HepG2 (cell line): ENCODE data around the gene ARHGEF11. TPM values are rescaled to one million over a fixed set of nuclear protein-coding genes. Genes with fewer than 3 reads are reported as not detected.

Experiments used
- ATAC-seq: fragments of 200-7000 bp; cut with Tn5 transposase; 3 replicates; pipeline ENCODE4 v1.9.1; 2020; ENCODE audit warnings: mild to moderate bottlenecking, moderate library complexity
- BruUV-seq: library from RNA; stranded (reverse); fragments of 400-500 nt; replicated peaks from 2 replicates; lab custom pipeline; 2021; lab: Mats Ljungman, UMichigan
- CTCF ChIA-PET: fragments of 300-600 bp; formaldehyde crosslinking; extraction: SDS; loops from one replicate; lab custom pipeline; 2021; ENCODE audit warnings: low total read pairs, inconsistent platforms, low intra/inter-chr PET ratio; lab: Yijun Ruan, JAX
- POLR2A ChIA-PET: fragments of 350-600 bp; sonication (Branson Sonifier 250); formaldehyde crosslinking; loops from one replicate; lab custom pipeline; 2020; ENCODE audit warnings: antibody characterized with exemption, inconsistent platforms; lab: Yijun Ruan, JAX
- DNase-seq: peaks from one replicate; pipeline ENCODE4 v3.0.0-alpha.2; 2015; ENCODE audit warnings: low spot score
- FAIRE-seq: peaks from 3 replicates; lab custom pipeline; 2011; peaks lifted over from hg19 to GRCh38; lab: Jason Lieb, UNC
- H2AFZ ChIP-seq: one replicate; pipeline ENCODE4 v1.6.1; 2011; ENCODE audit warnings: low read length, inconsistent platforms
- H3K27ac ChIP-seq: fragments of 300-600 bp; 3 replicates; pipeline ENCODE4 v1.8.0; 2011; ENCODE audit warnings: mixed run types, mild to moderate bottlenecking, mixed read lengths, low read length, inconsistent platforms; ENCODE audit not compliant: insufficient read depth; ENCODE audit errors: extremely low read length
- H3K27me3 ChIP-seq, 2 experiments: fragments of 200-600 bp in 1 of 2; 2 replicates in 1 of 2; 3 replicates in 1 of 2; pipeline versions ENCODE4 v1.6.0 to v1.8.0; 2011; ENCODE audit warnings: low read length in 2 of 2, mild to moderate bottlenecking in 2 of 2, moderate library complexity in 2 of 2, inconsistent platforms in 1 of 2; ENCODE audit not compliant: insufficient read depth in 2 of 2, control insufficient read depth in 1 of 2
- H3K36me3 ChIP-seq, 2 experiments: fragments of 200-600 bp in 1 of 2; replicated peaks in 1 of 2; 2 replicates in 1 of 2; 3 replicates in 1 of 2; pipeline versions ENCODE4 v1.5.1 to v1.8.0; 2011; ENCODE audit warnings: low read length in 2 of 2, inconsistent platforms in 1 of 2; ENCODE audit not compliant: insufficient read depth in 2 of 2, control insufficient read depth in 1 of 2
- H3K4me1 ChIP-seq: 2 replicates; pipeline ENCODE4 v1.5.1; 2012; ENCODE audit warnings: low read length, inconsistent platforms; ENCODE audit not compliant: insufficient read depth
- H3K4me2 ChIP-seq: 2 replicates; pipeline ENCODE4 v1.6.0; 2011; ENCODE audit warnings: low read depth, low read length, inconsistent platforms
- H3K4me3 ChIP-seq, 3 experiments: fragments of 200-600 bp in 1 of 3; sonication (generic), shearing (Covaris generic) in 1 of 3; replicated peaks in 1 of 3; 2 replicates each; pipeline ENCODE4 v1.5.1; 2011 to 2016; ENCODE audit warnings: low read length in 3 of 3, inconsistent platforms in 2 of 3, low read depth in 2 of 3, mild to moderate bottlenecking in 2 of 3, control low read depth in 1 of 3, mixed read lengths in 1 of 3; ENCODE audit not compliant: insufficient read depth in 1 of 3
- H3K79me2 ChIP-seq: one replicate; pipeline ENCODE4 v1.6.1; 2011; ENCODE audit warnings: low read length, inconsistent platforms; ENCODE audit not compliant: insufficient read depth
- H3K9ac ChIP-seq: 2 replicates; pipeline ENCODE4 v1.6.0; 2011; ENCODE audit warnings: mild to moderate bottlenecking, low read depth, low read length, inconsistent platforms; ENCODE audit not compliant: insufficient read depth
- H3K9me3 ChIP-seq: 2 replicates; pipeline ENCODE4 v1.5.1; 2012; ENCODE audit warnings: mild to moderate bottlenecking, low read length
- H4K20me1 ChIP-seq: 2 replicates; pipeline ENCODE4 v1.6.0; 2011; ENCODE audit warnings: inconsistent platforms, mild to moderate bottlenecking, low read length, moderate library complexity; ENCODE audit not compliant: insufficient read depth
- NONO ChIP-seq, 2 experiments: fragments of 450-650 bp in 1 of 2; sonication (generic) in 1 of 2; formaldehyde crosslinking in 1 of 2; IDR thresholded peaks in 1 of 2; conservative IDR thresholded peaks in 1 of 2; 2 replicates each; pipeline versions ENCODE4 v1.6.1 to v1.8.0; 2017 to 2022; ENCODE audit warnings: mild to moderate bottlenecking in 1 of 2, missing genetic modification reagents in 1 of 2, moderate library complexity in 1 of 2
- SMC3 ChIP-seq: IDR thresholded peaks from 2 replicates; pipeline ENCODE4 v1.6.1; 2011; ENCODE audit warnings: low read length, improper control_type of control experiment
- ZNF724P ChIP-seq: sonication (generic); formaldehyde crosslinking; IDR thresholded peaks from 2 replicates; pipeline ENCODE4 v1.8.0; 2022; ENCODE audit warnings: missing genetic modification reagents, borderline replicate concordance
- ZSCAN9 ChIP-seq: IDR thresholded peaks from 2 replicates; pipeline ENCODE4 v1.6.1; 2016; ENCODE audit warnings: borderline replicate concordance
- WGBS: methylation state at CpG from one replicate; pipeline ENCODE4 v1.1.6; 2017; ENCODE audit warnings: low lambda C conversion rate; 5-methylcytosine and 5-hydroxymethylcytosine counted together
- in situ Hi-C: cut with HindIII; loops from 2 replicates; pipeline ENCODE4 v1.10.0; 2017; ENCODE audit warnings: low pct_unique_long_range_greater_than_20kb; ENCODE audit not compliant: extremely low pct_ligation_motif_present
- intact Hi-C: fragments of 100-400 bp; cut with micrococcal nuclease; formaldehyde crosslinking; loops from one replicate; pipeline ENCODE4 v1.10.0; 2022; ENCODE audit not compliant: unreplicated experiment
- polyA plus RNA-seq, 8 experiments: library from polyadenylated mRNA; depleted of rRNA in 3 of 8; stranded (reverse) in 7 of 8; unstranded in 1 of 8; fragments of >200 nt; fragmentation: Illumina TruSeq in 4 of 8; extraction: Trizol in 4 of 8; gene quantifications; 2 replicates each; pipeline versions ENCODE4 v1.2.1 to v1.2.3, GENCODE V29; 2011 to 2016; ENCODE audit warnings: low read depth in 4 of 8, missing spikeins in 1 of 8, mixed read lengths in 1 of 8; ENCODE audit not compliant: insufficient read depth in 1 of 8
- total RNA-seq, 5 experiments: library from RNA; depleted of rRNA; stranded (reverse); fragments of >200 nt; fragmentation: Illumina TruSeq; extraction: Trizol; gene quantifications; 2 replicates each; pipeline ENCODE4 v1.2.3, GENCODE V29; 2016; ENCODE audit warnings: low read depth in 1 of 5
- TF ChIP-seq, protein P1 (sequence below), 2 experiments: sonication (generic) in 1 of 2; formaldehyde crosslinking in 1 of 2; IDR thresholded peaks; 2 replicates each; pipeline versions ENCODE4 v1.5.1 to v1.6.1; 2011 to 2020; ENCODE audit warnings: borderline replicate concordance in 1 of 2, low read depth in 1 of 2, low read length in 1 of 2, mild to moderate bottlenecking in 1 of 2, missing genetic modification reagents in 1 of 2, moderate library complexity in 1 of 2
- TF ChIP-seq, protein P2 (sequence below): sonication (generic); formaldehyde crosslinking; IDR thresholded peaks from 2 replicates; pipeline ENCODE4 v1.8.1; 2023; ENCODE audit warnings: mild to moderate bottlenecking, missing genetic modification reagents

The ARHGEF11 gene
- total and polyA plus RNA-seq, 2 of the 13 experiments (the other 11 are each of a cell fraction or from before 2014, with no cell fraction given), result 16.5 to 21.2 TPM

DNA sequence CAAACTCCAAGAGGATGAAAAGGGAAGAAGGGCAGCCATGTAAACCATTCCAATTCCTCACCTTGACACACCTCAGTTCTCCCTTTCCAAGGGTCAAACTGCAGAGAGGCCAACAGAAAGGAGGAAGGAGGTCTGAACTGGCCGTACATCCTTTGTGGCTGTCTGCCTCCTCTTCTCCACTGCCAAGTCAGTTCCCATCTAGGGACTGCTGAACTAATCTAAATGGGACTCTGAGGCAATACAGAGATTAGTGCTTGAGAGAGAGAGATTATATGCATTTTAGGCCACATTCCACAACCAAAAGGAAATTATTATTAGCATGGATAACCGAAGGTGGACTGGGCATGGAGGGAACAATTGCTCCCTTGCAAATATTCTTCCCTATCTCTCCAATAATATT lies 2.7 kb downstream of the ARHGEF11 start:
- intact Hi-C loops (no loop called here), in situ Hi-C loops (no loop called here)
- Histone ChIP-seq H3K4me2 (peak overlapping the region; percentile 77), H3K79me2 (peaks cover 66% of the 10 kb centered on the region), H3K36me3 (no peaks in the 10 kb centered on the region), H3K27ac (no peak overlapping the region), H2AFZ (no peak overlapping the region), H3K9me3 (no peaks in the 10 kb centered on the region), H3K27me3 (no peaks in the 10 kb centered on the region; a peak in 1 of 5 replicates), H3K4me3 (peak overlapping the region in 2 of 3 experiments; percentile 83 to 94; a peak in 3 of 6 replicates), H3K4me1 (peaks cover 70% of the 10 kb centered on the region), H4K20me1 (no peaks in the 10 kb centered on the region), H3K9ac (no peak overlapping the region)
- DNase-seq (no peak), FAIRE-seq (no peak), ATAC-seq (no peak)
- no TSS peak for BruUV-seq
- ChIA-PET CTCF (no interaction called here), POLR2A (no interaction called here)
- WGBS, result 83% methylated on average over 2 of the region's 2 CpGs
- TF ChIP-seq SMC3 (no peak), NONO (IDR thresholded peaks at IDR 0.05) (no peak), NONO (CRISPR knock-in tag; conservative IDR thresholded peaks at IDR 0.05) (no peak), ZSCAN9 (CRISPR knock-in tag) (no peak), ZNF724P (no peak)
- TF ChIP-seq, protein P1, sequence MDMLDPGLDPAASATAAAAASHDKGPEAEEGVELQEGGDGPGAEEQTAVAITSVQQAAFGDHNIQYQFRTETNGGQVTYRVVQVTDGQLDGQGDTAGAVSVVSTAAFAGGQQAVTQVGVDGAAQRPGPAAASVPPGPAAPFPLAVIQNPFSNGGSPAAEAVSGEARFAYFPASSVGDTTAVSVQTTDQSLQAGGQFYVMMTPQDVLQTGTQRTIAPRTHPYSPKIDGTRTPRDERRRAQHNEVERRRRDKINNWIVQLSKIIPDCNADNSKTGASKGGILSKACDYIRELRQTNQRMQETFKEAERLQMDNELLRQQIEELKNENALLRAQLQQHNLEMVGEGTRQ (IDR thresholded peaks at IDR 0.05; ENCODE audit: low read depth, low read length), result no peak
- TF ChIP-seq, protein P1 (CRISPR knock-in tag; IDR thresholded peaks at IDR 0.05; ENCODE audit: borderline replicate concordance), result no peak
- TF ChIP-seq, protein P2, sequence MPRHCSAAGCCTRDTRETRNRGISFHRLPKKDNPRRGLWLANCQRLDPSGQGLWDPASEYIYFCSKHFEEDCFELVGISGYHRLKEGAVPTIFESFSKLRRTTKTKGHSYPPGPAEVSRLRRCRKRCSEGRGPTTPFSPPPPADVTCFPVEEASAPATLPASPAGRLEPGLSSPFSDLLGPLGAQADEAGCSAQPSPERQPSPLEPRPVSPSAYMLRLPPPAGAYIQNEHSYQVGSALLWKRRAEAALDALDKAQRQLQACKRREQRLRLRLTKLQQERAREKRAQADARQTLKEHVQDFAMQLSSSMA (CRISPR knock-in tag), result no peak
